ENCODE measurements around the gene OTOF. TPM values are rescaled to one million over a fixed set of nuclear protein-coding genes. Genes with fewer than 3 reads are reported as not detected.

Gene OTOF
- total and polyA plus RNA-seq, 2 of the 4 experiments (the other 2 are of a cell fraction) = 0.03 TPM; not detected in 1

- Histone ChIP-seq H4K8ac (ENCODE audit: low read depth in 2 of 2, low read length in 2 of 2) (no peak overlapping the region), H3K23ac (ENCODE audit: low read depth, low read length) (no peak overlapping the region), H3K79me1 (ENCODE audit: low read depth in 1 of 2, low read length in 2 of 2) (no peaks in the 10 kb centered on the region), H2BK15ac (ENCODE audit: low read depth, low read length) (no peak overlapping the region), H2AK9ac (replicated peaks; ENCODE audit: low read depth, low read length, poor library complexity) (no peak overlapping the region), H2BK20ac (ENCODE audit: low read depth, low read length) (no peak overlapping the region), H3K9me1 (ENCODE audit: insufficient read depth, low read length) (no peaks in the 10 kb centered on the region), H4K20me1 (ENCODE audit: insufficient read depth, low read length) (no peaks in the 10 kb centered on the region), H2BK5ac (ENCODE audit: low read depth, low read length, poor library complexity, severe bottlenecking) (no peak overlapping the region), H3K4ac (ENCODE audit: low read depth, low read length) (no peak overlapping the region), H2BK120ac (ENCODE audit: low read depth, low read length) (no peak overlapping the region), H2AFZ (replicated peaks; ENCODE audit: low read length, poor library complexity) (no peak overlapping the region), H3K4me1 (ENCODE audit: control insufficient read depth, insufficient read depth, low read length) (no peaks in the 10 kb centered on the region), H3K36me3 (ENCODE audit: control insufficient read depth, insufficient read depth, low read length) (no peaks in the 10 kb centered on the region), H3K56ac (ENCODE audit: extremely low read depth, insufficient read depth, low read length) (no peak overlapping the region), H4K5ac (ENCODE audit: low read depth, low read length) (no peak overlapping the region), H4K91ac (ENCODE audit: insufficient read depth, low read depth, low read length) (no peak overlapping the region), H3K14ac (replicated peaks; ENCODE audit: low read depth, low read length) (no peak overlapping the region), H3K4me2 (ENCODE audit: low read depth, low read length) (no peak overlapping the region), H3K27ac (ENCODE audit: insufficient read depth, low read length) (no peak overlapping the region), H3K9me3 (ENCODE audit: control insufficient read depth, insufficient read depth, low read length) (no peaks in the 10 kb centered on the region), H3K4me3 (ENCODE audit: insufficient read depth, low read depth, low read length) (no peak overlapping the region), H3K9ac (ENCODE audit: low read depth, low read length) (no peak overlapping the region), H2AK5ac (ENCODE audit: low read depth, low read length) (no peak overlapping the region), H3K27me3 (ENCODE audit: control insufficient read depth, insufficient read depth, low read length) (peaks cover 37% of the 10 kb centered on the region), H3K18ac (ENCODE audit: low read depth, low read length) (no peak overlapping the region)
- POLR2A ChIA-PET (ENCODE audit: unreplicated experiment) = no interaction called here
- WGBS, 2 experiments (ENCODE audit: extremely low coverage in 2 of 2, insufficient read length in 1 of 2) = 67% methylated on average over 4 of the region's 10 CpGs; no CpG with 5 or more reads in 1 of the 2 experiments
- no peak for DNase-seq
- in situ Hi-C loops (cut with MboI; ENCODE audit: low sequenced_read_pairs) (no loop called here), intact Hi-C loops (cut with micrococcal nuclease) (no loop called here), dilution Hi-C loops (cut with HindIII; ENCODE audit: low sequenced_read_pairs, unreplicated experiment) (no loop called here)
- BruUV-seq (replicated peaks) = no TSS peak
- no peak for ATAC-seq (ENCODE audit: low read depth)
- TF ChIP-seq SMC3 (IDR thresholded peaks at IDR 0.05; ENCODE audit: low read depth, low read length) (no peak), MAZ (IDR thresholded peaks at IDR 0.05; ENCODE audit: borderline replicate concordance, low read depth, low read length) (no peak), CHD1 (IDR thresholded peaks at IDR 0.05; ENCODE audit: low read depth, low read length) (no peak), RFX5 (IDR thresholded peaks at IDR 0.05; ENCODE audit: low read depth, low read length) (no peak), MXI1 (IDR thresholded peaks at IDR 0.05; ENCODE audit: borderline replicate concordance, low read depth, low read length) (no peak), RAD21 (IDR thresholded peaks at IDR 0.05; ENCODE audit: low read length) (no peak), MAFK (IDR thresholded peaks at IDR 0.05; ENCODE audit: low read depth, low read length) (no peak), POLR2A (IDR thresholded peaks at IDR 0.05; ENCODE audit: low read depth, low read length) (no peak), FOS (IDR thresholded peaks at IDR 0.05; ENCODE audit: low read depth, low read length) (no peak), RCOR1 (IDR thresholded peaks at IDR 0.05; ENCODE audit: insufficient replicate concordance, low read length) (no peak), NFE2L2 (IDR thresholded peaks at IDR 0.05; ENCODE audit: low read depth, low read length) (no peak), CEBPB (IDR thresholded peaks at IDR 0.05; ENCODE audit: low read depth, low read length) (no peak), USF2 (IDR thresholded peaks at IDR 0.05; ENCODE audit: low read depth, low read length) (no peak)
- TF ChIP-seq, protein P1, sequence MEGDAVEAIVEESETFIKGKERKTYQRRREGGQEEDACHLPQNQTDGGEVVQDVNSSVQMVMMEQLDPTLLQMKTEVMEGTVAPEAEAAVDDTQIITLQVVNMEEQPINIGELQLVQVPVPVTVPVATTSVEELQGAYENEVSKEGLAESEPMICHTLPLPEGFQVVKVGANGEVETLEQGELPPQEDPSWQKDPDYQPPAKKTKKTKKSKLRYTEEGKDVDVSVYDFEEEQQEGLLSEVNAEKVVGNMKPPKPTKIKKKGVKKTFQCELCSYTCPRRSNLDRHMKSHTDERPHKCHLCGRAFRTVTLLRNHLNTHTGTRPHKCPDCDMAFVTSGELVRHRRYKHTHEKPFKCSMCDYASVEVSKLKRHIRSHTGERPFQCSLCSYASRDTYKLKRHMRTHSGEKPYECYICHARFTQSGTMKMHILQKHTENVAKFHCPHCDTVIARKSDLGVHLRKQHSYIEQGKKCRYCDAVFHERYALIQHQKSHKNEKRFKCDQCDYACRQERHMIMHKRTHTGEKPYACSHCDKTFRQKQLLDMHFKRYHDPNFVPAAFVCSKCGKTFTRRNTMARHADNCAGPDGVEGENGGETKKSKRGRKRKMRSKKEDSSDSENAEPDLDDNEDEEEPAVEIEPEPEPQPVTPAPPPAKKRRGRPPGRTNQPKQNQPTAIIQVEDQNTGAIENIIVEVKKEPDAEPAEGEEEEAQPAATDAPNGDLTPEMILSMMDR (conservative IDR thresholded peaks at IDR 0.05; ENCODE audit: low read depth, low read length) = no peak
- TF ChIP-seq, protein P2, sequence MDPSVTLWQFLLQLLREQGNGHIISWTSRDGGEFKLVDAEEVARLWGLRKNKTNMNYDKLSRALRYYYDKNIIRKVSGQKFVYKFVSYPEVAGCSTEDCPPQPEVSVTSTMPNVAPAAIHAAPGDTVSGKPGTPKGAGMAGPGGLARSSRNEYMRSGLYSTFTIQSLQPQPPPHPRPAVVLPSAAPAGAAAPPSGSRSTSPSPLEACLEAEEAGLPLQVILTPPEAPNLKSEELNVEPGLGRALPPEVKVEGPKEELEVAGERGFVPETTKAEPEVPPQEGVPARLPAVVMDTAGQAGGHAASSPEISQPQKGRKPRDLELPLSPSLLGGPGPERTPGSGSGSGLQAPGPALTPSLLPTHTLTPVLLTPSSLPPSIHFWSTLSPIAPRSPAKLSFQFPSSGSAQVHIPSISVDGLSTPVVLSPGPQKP (IDR thresholded peaks at IDR 0.05; ENCODE audit: borderline replicate concordance, low read depth, low read length) = no peak
- CTCF ChIA-PET = no interaction called here
Measured at GRCh38 chr2:26449278-26450030, 28.5 kb downstream of the OTOF start.
